Nephron progenitor cell (in vitro differentiated cells): ENCODE data around the gene RECK.

ENCODE experiments used
- DNase-seq: peaks from one replicate; pipeline ENCODE4 v3.0.0; 2021
- H3K27ac Mint-ChIP-seq: 2 replicates; pipeline ENCODE4 v1.8.0; 2021; ENCODE audit warnings: mild to moderate bottlenecking, moderate library complexity, mixed read lengths
- H3K27me3 Mint-ChIP-seq: 2 replicates; pipeline ENCODE4 v1.8.0; 2021; ENCODE audit warnings: mild to moderate bottlenecking, low read depth, mixed read lengths; ENCODE audit not compliant: poor library complexity
- H3K36me3 Mint-ChIP-seq: 2 replicates; pipeline ENCODE4 v1.8.0; 2021; ENCODE audit warnings: low read depth, mixed read lengths
- H3K4me1 Mint-ChIP-seq: 2 replicates; pipeline ENCODE4 v1.8.0; 2021; ENCODE audit warnings: mixed read lengths
- H3K4me3 Mint-ChIP-seq: 2 replicates; pipeline ENCODE4 v1.8.0; 2021; ENCODE audit warnings: mild to moderate bottlenecking, moderate library complexity, mixed read lengths
- H3K9me3 Mint-ChIP-seq: 2 replicates; pipeline ENCODE4 v1.8.0; 2021; ENCODE audit warnings: mild to moderate bottlenecking, moderate library complexity, mixed read lengths
- CTCF ChIP-seq: fragments of 200-600 bp; sonication (generic); IDR thresholded peaks from 2 replicates; pipeline ENCODE4 v1.5.0; 2021; ENCODE audit warnings: antibody characterized with exemption

Gene RECK

DNA sequence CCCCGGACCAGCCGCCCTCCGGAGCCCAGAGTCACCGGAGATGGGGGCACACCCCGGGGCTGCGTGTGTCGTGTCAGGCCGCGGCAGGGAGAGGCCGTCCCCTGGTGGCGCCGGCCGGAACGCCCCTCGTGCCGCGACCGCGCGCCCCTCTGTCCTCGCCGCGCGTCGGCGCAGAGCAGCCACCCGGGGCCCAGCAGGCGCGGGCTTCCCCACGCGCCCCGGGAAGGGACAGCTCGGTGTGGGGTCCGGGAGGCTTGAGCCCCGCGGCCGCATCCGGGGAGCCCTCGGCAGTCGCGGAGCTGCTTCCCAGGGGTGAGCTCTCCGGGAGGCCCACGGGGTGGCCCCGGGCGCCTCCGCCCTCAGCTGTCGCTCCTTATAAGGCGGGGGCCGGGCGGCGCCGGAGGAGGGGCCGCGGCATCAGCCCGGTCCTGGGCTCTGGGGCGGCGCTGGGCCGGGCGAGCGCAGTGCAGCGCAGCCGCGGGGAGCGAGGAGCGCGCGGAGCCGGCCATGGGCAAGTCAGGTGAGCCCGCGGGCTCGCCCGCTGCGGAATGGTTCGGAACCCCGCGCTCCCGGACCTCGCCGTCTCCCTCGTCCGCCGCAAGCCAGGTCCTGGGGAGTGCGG is 99.7 kb downstream of the RECK start, which contains the start of gene GLIPR2:
Gene GLIPR2 (plus strand): TSS at position 462 of the 622 bp plus-strand sequence. CDS start 46 bp downstream, at position 508.
- Mint-ChIP-seq H3K36me3 (no peaks in the 10 kb centered on the region), H3K4me3 (peak within 1 kb of the TSS; percentile 95), H3K27me3 (peaks cover 67% of the 10 kb centered on the region), H3K4me1 (peaks cover 45% of the 10 kb centered on the region), H3K27ac (peak within 1 kb of the TSS; percentile 66), H3K9me3 (no peaks in the 10 kb centered on the region)
- TF ChIP-seq CTCF: peak; percentile 41
- peak; percentile 72 for DNase-seq

- Mint-ChIP-seq H3K27ac (peak overlapping the region; percentile 66), H3K4me1 (peaks cover 50% of the 10 kb centered on the region), H3K9me3 (no peaks in the 10 kb centered on the region), H3K36me3 (no peaks in the 10 kb centered on the region), H3K27me3 (peaks cover 61% of the 10 kb centered on the region), H3K4me3 (peak overlapping the region; percentile 95)
- DNase-seq: peak; percentile 47
- TF ChIP-seq CTCF: no peak
These were observed 100.2 kb downstream of the RECK start for GRCh38 chr9:36136894-36137391.

DNA sequence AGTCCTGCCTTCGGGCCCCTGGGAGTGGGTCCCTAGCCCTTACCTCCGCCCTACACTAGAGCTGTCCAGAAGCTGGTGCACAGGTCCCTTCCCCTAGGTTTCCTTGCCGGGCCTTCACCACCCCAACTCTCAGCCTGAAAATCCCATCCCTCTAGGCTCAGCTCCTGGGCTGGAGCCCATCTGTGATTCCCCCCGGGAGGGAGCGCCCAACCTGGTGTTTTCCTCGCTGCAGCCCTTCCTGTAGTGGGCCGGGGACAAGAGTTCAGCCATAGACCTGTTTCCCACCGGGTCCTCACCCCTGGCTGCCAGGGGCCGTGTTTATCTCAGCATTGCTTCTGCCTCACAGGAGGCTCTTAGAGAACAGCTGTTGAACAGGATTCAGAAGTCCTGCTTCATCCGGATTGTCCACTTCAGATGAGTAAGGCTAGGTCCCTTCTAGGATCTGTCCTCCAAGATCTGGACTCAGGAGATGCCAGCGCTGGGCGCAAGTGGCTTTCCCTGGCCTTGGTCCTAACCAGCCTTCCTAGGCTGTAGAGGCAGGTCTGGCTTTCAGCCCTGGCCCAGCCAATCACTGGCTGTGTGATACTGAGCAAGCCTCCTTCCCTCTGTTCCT is 100.8 kb downstream of the RECK start:
- Mint-ChIP-seq H3K4me3 (peak overlapping the region; percentile 95), H3K27ac (peak overlapping the region; percentile 66), H3K9me3 (no peaks in the 10 kb centered on the region), H3K36me3 (no peaks in the 10 kb centered on the region), H3K27me3 (peaks cover 56% of the 10 kb centered on the region), H3K4me1 (peaks cover 56% of the 10 kb centered on the region)
- DNase-seq: peak; percentile 33
- no peak for TF ChIP-seq CTCF

DNA sequence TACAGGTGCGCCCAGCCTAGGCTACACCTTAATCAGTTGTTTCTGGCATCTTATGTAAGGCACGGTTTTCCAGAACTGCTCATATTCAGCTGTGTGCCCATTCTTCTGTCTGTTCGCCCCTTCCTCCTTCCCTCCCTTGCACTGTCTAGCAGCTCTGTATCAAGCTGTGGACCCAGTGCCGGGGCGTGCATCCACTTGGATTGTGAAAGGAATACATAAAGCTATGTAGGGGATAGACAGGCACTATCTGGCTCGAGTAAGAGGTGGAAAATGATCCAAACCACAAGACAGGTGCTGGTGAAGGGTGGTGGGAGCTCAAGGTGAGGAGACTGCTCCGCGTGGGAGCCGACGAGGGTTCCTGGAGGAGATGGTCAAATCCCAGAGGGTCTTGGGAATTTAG is 101.8 kb downstream of the RECK start:
- peaks cover 47% of the 10 kb centered on the region for H3K27me3 Mint-ChIP-seq
- no peak overlapping the region for H3K27ac Mint-ChIP-seq
- TF ChIP-seq CTCF: no peak
- no peak for DNase-seq
- peaks cover 64% of the 10 kb centered on the region for H3K4me1 Mint-ChIP-seq
- H3K4me3 Mint-ChIP-seq: no peak overlapping the region
- no peaks in the 10 kb centered on the region for H3K9me3 Mint-ChIP-seq
- no peaks in the 10 kb centered on the region for H3K36me3 Mint-ChIP-seq

DNA sequence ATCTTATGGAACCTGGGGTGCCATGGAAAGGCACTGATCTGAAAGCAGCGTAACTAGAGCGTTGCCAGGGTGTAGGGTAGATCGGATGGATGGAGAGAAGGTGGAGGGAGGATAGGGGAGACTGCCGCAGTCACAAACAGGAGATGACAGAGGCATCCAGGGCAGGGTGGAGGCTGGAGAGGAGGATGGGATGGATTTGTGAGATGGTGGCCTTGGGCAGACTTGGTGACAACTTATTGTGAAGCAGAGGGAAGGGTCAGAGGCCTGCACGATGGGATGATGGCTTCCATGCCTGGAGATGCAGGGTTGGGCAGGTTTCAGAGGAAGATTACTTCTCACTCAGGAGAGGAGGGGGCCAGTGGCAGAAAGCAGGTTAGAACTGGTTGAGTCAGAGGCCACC is 102.2 kb downstream of the RECK start:
- Mint-ChIP-seq H3K9me3 (no peaks in the 10 kb centered on the region), H3K36me3 (no peaks in the 10 kb centered on the region), H3K4me3 (no peak overlapping the region), H3K27ac (no peak overlapping the region), H3K27me3 (peaks cover 43% of the 10 kb centered on the region), H3K4me1 (peaks cover 64% of the 10 kb centered on the region)
- DNase-seq: no peak
- TF ChIP-seq CTCF: no peak
